Measurements from ENCODE around the gene TMEM190.

DNA sequence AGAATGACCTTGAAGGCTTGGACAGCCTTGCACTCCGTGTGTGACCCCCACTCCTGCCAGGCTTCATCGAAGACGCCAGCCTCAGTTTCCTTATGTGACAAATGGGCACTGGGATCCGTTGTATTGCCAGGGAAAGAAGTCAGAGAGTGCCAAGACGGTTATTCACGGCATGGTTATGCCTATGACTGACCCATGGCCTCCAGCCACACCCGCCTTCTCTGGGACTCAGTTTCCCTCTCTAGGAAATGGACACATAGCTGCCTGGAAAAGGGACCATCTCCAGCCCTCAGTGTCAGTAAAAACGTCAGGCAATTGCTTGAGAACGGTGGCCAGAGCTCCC lies 31.9 kb downstream of the TMEM190 start:
- TF ChIP-seq POLR2A (IDR thresholded peaks at IDR 0.05), result no peak
- TF ChIP-seq, protein P1, sequence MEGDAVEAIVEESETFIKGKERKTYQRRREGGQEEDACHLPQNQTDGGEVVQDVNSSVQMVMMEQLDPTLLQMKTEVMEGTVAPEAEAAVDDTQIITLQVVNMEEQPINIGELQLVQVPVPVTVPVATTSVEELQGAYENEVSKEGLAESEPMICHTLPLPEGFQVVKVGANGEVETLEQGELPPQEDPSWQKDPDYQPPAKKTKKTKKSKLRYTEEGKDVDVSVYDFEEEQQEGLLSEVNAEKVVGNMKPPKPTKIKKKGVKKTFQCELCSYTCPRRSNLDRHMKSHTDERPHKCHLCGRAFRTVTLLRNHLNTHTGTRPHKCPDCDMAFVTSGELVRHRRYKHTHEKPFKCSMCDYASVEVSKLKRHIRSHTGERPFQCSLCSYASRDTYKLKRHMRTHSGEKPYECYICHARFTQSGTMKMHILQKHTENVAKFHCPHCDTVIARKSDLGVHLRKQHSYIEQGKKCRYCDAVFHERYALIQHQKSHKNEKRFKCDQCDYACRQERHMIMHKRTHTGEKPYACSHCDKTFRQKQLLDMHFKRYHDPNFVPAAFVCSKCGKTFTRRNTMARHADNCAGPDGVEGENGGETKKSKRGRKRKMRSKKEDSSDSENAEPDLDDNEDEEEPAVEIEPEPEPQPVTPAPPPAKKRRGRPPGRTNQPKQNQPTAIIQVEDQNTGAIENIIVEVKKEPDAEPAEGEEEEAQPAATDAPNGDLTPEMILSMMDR (IDR thresholded peaks at IDR 0.05), result no peak

All from heart left ventricle (tissue), 13 donors.